Frontal cortex (tissue), 4 donors: Measurements from ENCODE around the gene TREH. TPM values are rescaled to one million over a fixed set of nuclear protein-coding genes. Genes with fewer than 3 reads are reported as not detected.
A peak's percentile ranks its signal among the peaks of the same experiment; 100 is the strongest.
"Not testable (repeated sequence)": the region's sequence is repeated elsewhere in the genome, so short reads cannot be mapped to it uniquely, and the experiment has no call there.

ENCODE experiments used
- DNase-seq, 2 donors: peaks; one replicate each; pipeline ENCODE4 v3.0.0; 2012; ENCODE audit warnings: low spot score in 2 of 2
- FAIRE-seq: peaks from 2 replicates; lab custom pipeline; 2012; peaks lifted over from hg19 to GRCh38; lab: Jason Lieb, UNC
- total RNA-seq: library from RNA; depleted of rRNA; stranded (reverse); fragments of >200 nt; gene quantifications from one replicate; pipeline ENCODE4 v1.2.3, GENCODE V29; 2014
- donor health status: control.
- donor health status: control.
- donor health status: control.

Gene TREH
- total RNA-seq, 1 donor from 2014 or later: not detected

GRCh38 chr11:118699506-118700220 lies 20.2 kb upstream of the TREH start:
- DNase-seq: no peak
- FAIRE-seq: no peak

- DNase-seq: no peak
- no peak for FAIRE-seq
These were observed 17.9 kb upstream of the TREH start for GRCh38 chr11:118697346-118697745.

GRCh38 chr11:118696673-118697226 lies 17.3 kb upstream of the TREH start:
- no peak for FAIRE-seq
- DNase-seq: no peak

GRCh38 chr11:118694771-118695170 lies 15.3 kb upstream of the TREH start:
- DNase-seq (no peak), FAIRE-seq (no peak)

GRCh38 chr11:118694185-118694584 lies 14.7 kb upstream of the TREH start:
- FAIRE-seq (no peak), DNase-seq (no peak)

GRCh38 chr11:118691926-118692830 lies 12.7 kb upstream of the TREH start:
- FAIRE-seq (no peak), DNase-seq (no peak)

- DNase-seq: no peak
- no peak for FAIRE-seq
These were observed 11.3 kb upstream of the TREH start for GRCh38 chr11:118690553-118691304.

- DNase-seq (peak; percentile 88 to 90), FAIRE-seq (no peak)
These were observed 10.6 kb upstream of the TREH start for GRCh38 chr11:118689852-118690552.

GRCh38 chr11:118689503-118689851 lies 10.0 kb upstream of the TREH start:
- no peak for FAIRE-seq
- no peak for DNase-seq

GRCh38 chr11:118688851-118689502 lies 9.5 kb upstream of the TREH start:
- DNase-seq: no peak
- no peak for FAIRE-seq

- FAIRE-seq, DNase-seq: not testable (repeated sequence)
These were observed 8.9 kb upstream of the TREH start for GRCh38 chr11:118688339-118688738.

- FAIRE-seq (no peak), DNase-seq (no peak)
These were observed 8.5 kb upstream of the TREH start for GRCh38 chr11:118687906-118688305.

GRCh38 chr11:118684187-118684586 lies 4.7 kb upstream of the TREH start:
- DNase-seq (no peak), FAIRE-seq (no peak)

GRCh38 chr11:118682939-118683338 lies 3.5 kb upstream of the TREH start:
- not testable (repeated sequence) for FAIRE-seq, DNase-seq

GRCh38 chr11:118682372-118682771 lies 2.9 kb upstream of the TREH start:
- DNase-seq: no peak
- FAIRE-seq: no peak

- not testable (repeated sequence) for FAIRE-seq, DNase-seq
These were observed 542 bp downstream of the TREH start for GRCh38 chr11:118678908-118679307.

GRCh38 chr11:118677977-118678376 lies 1.5 kb downstream of the TREH start:
- FAIRE-seq: no peak
- DNase-seq: no peak

- no peak for DNase-seq
- FAIRE-seq: no peak
These were observed 5.4 kb downstream of the TREH start for GRCh38 chr11:118674082-118674435.
